ENCODE measurements around the gene SCMH1.
"Not testable (repeated sequence)": the region's sequence is repeated elsewhere in the genome, so short reads cannot be mapped to it uniquely, and the experiment has no call there.

SCMH1 gene

DNA sequence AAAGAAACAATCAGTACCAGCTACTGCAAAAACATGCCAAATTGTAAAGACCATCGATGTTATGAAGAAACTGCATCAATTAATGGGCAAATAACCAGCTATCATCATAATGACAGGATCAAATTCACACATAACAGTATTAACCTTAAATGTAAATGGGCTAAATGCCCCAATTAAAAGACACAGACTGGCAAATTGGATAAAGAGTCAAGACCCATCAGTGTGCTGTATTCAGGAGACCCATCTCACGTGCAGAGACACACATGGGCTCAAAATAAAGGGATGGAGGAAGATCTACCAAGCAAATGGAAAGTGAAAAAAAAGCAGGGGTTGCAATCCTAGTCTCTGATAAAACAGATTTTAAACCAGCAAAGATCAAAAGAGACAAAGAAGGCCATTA lies 35.1 kb downstream of the SCMH1 start:
- not testable (repeated sequence) for DNase-seq

DNA sequence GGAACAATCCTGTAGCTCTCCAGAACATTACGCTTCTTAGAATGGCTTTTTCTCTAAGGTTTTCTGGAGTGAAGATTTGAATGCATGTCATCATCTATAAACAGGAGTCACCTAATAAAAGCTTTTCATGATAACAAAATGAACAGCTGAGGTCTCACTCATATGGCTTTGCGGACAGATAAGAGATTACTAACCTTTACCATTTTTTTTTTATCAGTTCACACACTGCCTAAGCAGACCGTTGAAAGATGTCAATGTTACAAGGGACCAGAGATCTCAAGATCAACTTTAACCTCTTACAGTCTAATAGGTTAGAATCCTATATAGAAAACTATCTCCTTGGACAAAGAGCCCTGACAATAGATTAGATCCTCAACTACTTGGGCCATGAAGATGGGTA lies 41.4 kb downstream of the SCMH1 start:
- no peak for DNase-seq

- no peak for DNase-seq
Observed at GRCh38 chr1:41199375-41199774, 42.7 kb downstream of the SCMH1 start.

GRCh38 chr1:41192456-41193178 lies 49.5 kb downstream of the SCMH1 start:
- no peak for DNase-seq

DNA sequence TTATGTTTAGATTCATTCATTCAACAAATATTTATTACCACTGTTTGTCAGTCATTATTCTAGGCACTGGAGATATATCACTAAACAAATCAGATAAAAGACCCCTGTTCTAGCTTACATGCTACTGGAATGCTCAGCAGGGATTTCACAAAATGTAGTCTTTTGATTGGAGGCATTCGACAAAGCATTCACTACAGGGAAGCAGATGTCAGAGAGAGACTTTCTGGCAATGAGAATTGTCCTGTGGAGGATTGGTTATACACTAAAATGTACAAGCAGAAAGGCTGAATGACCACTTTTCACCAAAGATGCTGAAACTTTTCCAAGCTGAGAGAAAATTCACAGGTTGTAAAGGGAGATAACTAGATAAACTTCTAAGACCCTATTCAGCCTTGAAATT lies 57.7 kb downstream of the SCMH1 start:
- no peak for DNase-seq

DNA sequence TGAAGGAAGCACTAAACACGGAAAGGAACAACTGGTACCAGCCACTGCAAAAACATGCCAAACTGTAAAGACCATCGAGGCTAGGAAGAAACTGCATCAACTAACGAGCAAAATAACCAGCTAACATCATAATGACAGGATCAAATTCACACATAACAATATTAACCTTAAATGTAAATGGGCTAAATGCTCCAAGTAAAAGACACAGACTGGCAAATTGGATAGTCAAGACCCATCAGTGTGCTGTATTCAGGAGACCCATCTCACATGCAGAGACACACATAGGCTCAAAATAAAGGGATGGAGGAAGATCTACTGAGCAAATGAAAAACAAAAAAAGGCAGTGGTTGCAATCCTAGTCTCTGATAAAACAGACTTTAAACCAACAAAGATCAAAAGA lies 63.9 kb downstream of the SCMH1 start:
- DNase-seq = not testable (repeated sequence)

DNA sequence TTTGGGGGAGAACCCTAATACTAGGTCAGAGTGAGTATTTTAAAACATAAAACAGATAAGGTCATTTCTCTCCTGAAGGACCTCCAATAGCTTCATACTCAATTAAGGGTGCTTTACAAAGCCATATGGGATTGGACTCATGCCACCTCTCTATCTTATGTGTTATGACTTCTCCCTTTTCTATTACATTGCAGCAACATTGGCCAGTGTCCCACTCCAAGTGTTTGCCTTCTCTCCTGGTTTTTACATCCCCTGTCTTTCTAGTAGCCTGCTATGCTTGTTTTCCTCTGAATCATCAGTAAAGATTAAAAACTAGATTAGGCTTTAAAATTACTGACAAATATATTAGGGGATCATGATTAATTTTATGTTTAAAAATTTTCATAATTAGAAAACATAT lies 66.6 kb downstream of the SCMH1 start:
- DNase-seq = no peak

GRCh38 chr1:41174170-41174569 lies 67.9 kb downstream of the SCMH1 start:
- no peak for DNase-seq

- DNase-seq = no peak
Observed at GRCh38 chr1:41173651-41174050, 68.5 kb downstream of the SCMH1 start.

GRCh38 chr1:41171266-41171874 lies 70.7 kb downstream of the SCMH1 start:
- DNase-seq = no peak

DNA sequence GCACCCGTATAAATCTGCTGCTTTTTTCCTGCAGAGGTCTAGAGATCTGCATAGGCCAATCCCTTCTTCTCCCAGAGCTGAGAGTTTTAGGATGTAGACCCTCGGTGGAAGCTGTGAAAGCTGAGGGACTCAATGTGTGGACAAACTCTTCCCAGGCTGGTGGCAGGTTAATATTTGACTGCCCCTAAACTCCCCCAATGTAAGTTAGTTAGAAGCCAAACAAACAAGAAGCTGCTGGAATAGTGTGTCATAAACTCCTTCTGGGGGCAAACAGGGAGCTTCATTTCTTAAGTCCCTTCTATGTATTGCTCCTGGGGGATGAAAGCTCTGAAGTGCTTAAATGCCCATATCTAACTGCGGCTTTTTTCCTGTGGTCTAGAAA lies 72.3 kb downstream of the SCMH1 start:
- DNase-seq = no peak

- no peak for DNase-seq
Observed at GRCh38 chr1:41169066-41169798, 72.9 kb downstream of the SCMH1 start.

GRCh38 chr1:41167667-41168066 lies 74.4 kb downstream of the SCMH1 start:
- DNase-seq = no peak

DNA sequence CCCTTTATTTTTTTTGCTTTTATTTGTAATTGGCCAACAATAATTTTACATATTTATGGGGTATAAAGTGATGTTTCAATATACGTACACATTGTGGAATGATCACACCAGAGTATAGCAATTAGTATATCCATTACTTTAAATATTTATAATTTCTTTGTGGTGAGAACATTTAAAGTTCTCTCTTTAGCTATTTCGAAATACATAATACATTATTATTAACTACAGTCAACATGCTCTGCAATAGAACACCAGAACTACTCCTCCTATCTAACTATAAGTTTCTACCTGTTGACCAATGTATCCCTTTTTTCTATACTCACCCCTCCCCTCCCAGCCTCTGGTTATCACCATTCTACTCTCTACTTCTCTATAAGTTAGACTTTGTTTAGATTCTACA lies 77.4 kb downstream of the SCMH1 start:
- DNase-seq = no peak

DNA sequence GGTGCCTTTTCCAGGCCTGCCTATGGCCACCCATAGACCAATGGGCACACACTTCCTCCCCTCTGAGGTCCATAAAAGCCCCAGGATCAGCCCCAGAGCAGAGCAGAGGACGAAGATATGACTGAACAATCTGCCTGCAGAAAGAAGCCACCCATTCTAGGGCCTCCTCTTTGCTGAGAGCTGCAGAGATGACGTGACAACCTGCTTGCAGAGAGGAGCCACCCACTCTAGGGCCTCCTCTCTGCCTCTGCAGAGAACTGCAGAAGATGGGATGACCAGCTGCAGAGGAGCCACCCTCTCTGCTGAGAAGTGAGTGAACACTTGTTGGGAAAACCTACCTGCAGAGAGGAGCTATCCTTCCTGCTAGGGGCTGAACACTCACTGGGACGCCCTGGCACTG lies 79.7 kb downstream of the SCMH1 start:
- no peak for DNase-seq

DNA sequence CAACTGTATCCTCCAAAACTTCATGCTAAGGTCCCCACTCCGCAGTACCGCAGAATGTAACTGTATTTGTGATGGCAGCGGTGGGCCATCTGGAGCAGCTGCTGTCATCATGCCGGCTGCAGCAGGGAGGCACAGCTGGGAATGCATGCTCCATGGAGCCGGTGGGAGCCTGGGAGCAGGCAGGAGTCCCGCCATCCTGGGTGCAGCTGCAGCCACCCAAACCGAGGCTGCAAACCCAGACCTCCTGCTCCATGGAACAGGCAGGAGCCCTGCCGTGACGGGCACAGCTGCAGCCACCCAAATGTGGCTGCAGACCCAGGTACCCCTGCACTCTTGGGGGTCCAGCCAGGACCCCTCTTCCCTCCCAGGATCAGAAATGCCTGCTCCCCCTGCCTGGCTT lies 80.3 kb downstream of the SCMH1 start:
- no peak for DNase-seq

GRCh38 chr1:41160498-41161110 lies 81.5 kb downstream of the SCMH1 start:
- no peak for DNase-seq

DNA sequence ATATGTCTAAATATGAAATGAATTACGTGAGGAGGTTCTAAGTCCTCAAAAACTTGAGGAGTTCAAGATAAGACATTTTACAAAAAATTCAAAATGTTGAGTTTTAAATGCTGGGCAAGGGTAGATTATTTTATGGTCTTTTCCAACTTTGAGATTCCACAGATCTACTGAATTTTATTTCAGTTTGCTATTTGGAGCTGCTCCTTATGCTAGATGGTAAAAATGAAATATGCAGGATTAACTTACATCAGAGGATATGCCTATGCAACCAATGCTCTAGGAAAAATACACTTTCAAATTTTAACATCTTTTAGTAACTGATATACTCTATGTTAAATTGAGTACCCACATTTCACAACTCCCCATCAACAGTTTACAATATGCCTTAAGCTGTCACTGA lies 83.1 kb downstream of the SCMH1 start:
- no peak for DNase-seq

DNA sequence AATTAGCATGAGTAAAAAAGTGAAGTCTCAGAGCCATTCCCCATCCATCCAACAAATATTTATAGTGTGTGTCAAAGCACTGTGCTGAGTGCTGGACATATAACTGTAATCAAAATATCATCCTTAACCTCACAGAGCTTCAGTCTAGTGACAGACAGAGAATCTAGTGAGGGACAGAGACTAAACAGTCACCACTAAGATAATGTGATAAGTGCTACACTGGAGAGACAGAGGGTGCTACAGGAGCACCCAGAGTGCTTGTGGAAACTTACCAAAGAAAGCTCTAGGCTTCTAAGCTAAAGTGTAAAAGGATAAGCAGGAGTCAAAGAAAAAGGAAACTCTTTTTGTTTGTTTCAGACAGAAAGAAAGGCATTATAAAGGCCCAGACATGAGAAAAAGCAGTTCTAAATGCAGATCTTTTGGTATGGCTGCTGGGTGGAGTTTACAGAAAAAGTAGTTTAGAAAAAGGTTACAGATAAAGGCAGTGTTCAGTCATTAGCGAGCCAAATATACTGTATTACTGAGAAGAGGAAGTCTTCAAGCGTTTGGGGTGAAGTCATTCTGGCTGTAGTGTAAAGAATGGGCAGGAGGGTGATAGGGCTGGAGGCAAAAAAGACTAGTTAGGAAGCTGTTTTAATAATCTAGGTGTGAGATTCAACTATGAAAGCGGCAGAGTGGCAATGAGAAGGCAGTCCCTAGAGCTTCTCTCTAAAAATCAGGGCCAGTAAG lies 83.8 kb downstream of the SCMH1 start:
- no peak for DNase-seq

GRCh38 chr1:41155105-41155504 lies 87.0 kb downstream of the SCMH1 start:
- no peak for DNase-seq

DNA sequence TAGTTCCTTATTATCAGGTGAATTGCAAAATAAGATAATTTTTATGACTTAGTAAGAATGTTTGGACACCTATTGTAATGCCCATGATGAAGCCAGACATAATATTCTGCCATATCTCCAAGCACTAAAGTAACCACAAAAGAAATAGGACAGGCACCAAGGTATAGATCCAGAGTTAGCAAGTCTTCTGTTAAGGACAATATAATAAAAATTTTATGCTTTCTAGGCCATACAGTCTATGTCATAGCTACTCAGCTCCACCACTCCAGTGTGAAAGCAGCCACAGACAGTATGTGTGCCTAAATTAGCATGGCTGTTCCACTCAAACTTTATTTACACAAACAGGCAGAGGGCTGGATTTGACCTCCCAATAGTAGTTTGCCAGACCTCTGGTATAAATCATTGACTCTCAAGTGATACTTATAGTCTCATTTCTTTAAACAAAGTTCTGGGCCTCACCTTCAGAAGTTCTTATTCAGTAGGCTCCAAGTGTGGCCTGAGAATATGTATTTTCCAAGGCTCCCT lies 88.3 kb downstream of the SCMH1 start:
- DNase-seq = no peak

DNA sequence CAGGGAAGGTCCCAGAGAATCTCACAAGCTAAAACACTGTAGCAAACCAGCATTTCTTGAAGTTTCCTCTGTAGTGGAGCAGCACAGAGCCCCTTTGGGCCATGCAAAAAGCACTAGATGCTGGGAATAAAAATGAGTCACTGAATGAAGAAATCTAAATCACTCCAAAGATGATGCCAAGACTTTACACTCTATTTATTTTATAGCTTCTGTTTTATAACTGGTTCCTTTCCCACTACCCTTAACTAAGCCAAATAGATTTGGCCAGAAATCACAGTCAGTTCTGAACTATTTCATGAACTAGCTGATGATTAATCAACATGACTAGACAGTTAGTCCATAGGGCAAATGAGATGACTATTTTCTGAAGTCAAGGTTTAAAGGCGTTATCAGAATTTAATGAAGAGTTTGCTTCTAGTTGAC lies 89.5 kb downstream of the SCMH1 start:
- no peak for DNase-seq

GRCh38 chr1:41151846-41152245 lies 90.3 kb downstream of the SCMH1 start:
- no peak for DNase-seq

Measured in activated CD4-positive, alpha-beta T cell treated with anti-CD3 and anti-CD28 coated beads for 4 hours (primary cell).